Measurements from ENCODE around the gene NAALADL1. TPM values are rescaled to one million over a fixed set of nuclear protein-coding genes. Genes with fewer than 3 reads are reported as not detected.

The NAALADL1 gene
- total RNA-seq, 1 experiment from 2014 or later, result 0.23 TPM

GRCh38 chr11:65059523-65059922 is 1.2 kb upstream of the NAALADL1 start:
- H3K4me3 Mint-ChIP-seq (ENCODE audit: unreplicated experiment), result no peak overlapping the region
- POLR2A ChIA-PET, result no interaction called here
- intact Hi-C loops (cut with micrococcal nuclease; ENCODE audit: unreplicated experiment), result no loop called here

GRCh38 chr11:65058012-65058411 is 341 bp downstream of the NAALADL1 start:
- H3K4me1 ChIP-seq, result no peaks in the 10 kb centered on the region
- Mint-ChIP-seq H3K27me3 (ENCODE audit: insufficient read depth, unreplicated experiment) (peaks cover 3% of the 10 kb centered on the region), H3K9me3 (ENCODE audit: unreplicated experiment) (no peaks in the 10 kb centered on the region), H3K27ac (ENCODE audit: unreplicated experiment) (no peak overlapping the region), H3K36me3 (ENCODE audit: insufficient read depth, unreplicated experiment) (no peaks in the 10 kb centered on the region), H3K4me3 (ENCODE audit: unreplicated experiment) (no peak overlapping the region), H3K4me1 (ENCODE audit: low read depth, unreplicated experiment) (no peaks in the 10 kb centered on the region)
- H3K9me3 ChIP-seq, result no peaks in the 10 kb centered on the region
- POLR2A ChIA-PET, result no interaction called here
- no peak for DNase-seq
- no peak overlapping the region for H3K4me3 ChIP-seq (ENCODE audit: low read depth, low read length)
- H3K27me3 ChIP-seq (replicated peaks; ENCODE audit: control insufficient read depth, insufficient read depth, low read length), result no peaks in the 10 kb centered on the region
- intact Hi-C loops (cut with micrococcal nuclease; ENCODE audit: unreplicated experiment), result no loop called here
- TF ChIP-seq CTCF (IDR thresholded peaks at IDR 0.05; ENCODE audit: insufficient read depth in 1 of 2, low read depth in 1 of 2, low read length in 1 of 2, severe bottlenecking in 1 of 2, unreplicated experiment in 1 of 2), result no peak
- H3K36me3 ChIP-seq (ENCODE audit: control insufficient read depth, insufficient read depth, low read length), result no peaks in the 10 kb centered on the region
- CTCF ChIA-PET, result no interaction called here
- BruUV-seq (replicated peaks), result no TSS peak

More at GRCh38 chr11:65059523-65059922, 1.2 kb upstream of the NAALADL1 start:
- Mint-ChIP-seq H3K4me1 (ENCODE audit: low read depth, unreplicated experiment) (no peaks in the 10 kb centered on the region), H3K9me3 (ENCODE audit: unreplicated experiment) (no peaks in the 10 kb centered on the region), H3K27me3 (ENCODE audit: insufficient read depth, unreplicated experiment) (no peaks in the 10 kb centered on the region), H3K36me3 (ENCODE audit: insufficient read depth, unreplicated experiment) (no peaks in the 10 kb centered on the region), H3K27ac (ENCODE audit: unreplicated experiment) (no peak overlapping the region)
- no TSS peak for BruUV-seq (replicated peaks)
- CTCF ChIA-PET, result no interaction called here
- no peak for DNase-seq
- H3K4me3 ChIP-seq (ENCODE audit: low read depth, low read length), result no peak overlapping the region
- H3K27me3 ChIP-seq (replicated peaks; ENCODE audit: control insufficient read depth, insufficient read depth, low read length), result no peaks in the 10 kb centered on the region
- H3K4me1 ChIP-seq, result no peaks in the 10 kb centered on the region
- no peaks in the 10 kb centered on the region for H3K9me3 ChIP-seq
- TF ChIP-seq CTCF (IDR thresholded peaks at IDR 0.05; ENCODE audit: insufficient read depth in 1 of 2, low read depth in 1 of 2, low read length in 1 of 2, severe bottlenecking in 1 of 2, unreplicated experiment in 1 of 2), result no peak
- H3K36me3 ChIP-seq (ENCODE audit: control insufficient read depth, insufficient read depth, low read length), result no peaks in the 10 kb centered on the region

- H3K4me3 ChIP-seq (ENCODE audit: low read depth, low read length), result no peak overlapping the region
- H3K27ac Mint-ChIP-seq (ENCODE audit: unreplicated experiment), result no peak overlapping the region
Measured at GRCh38 chr11:65057526-65057925, 827 bp downstream of the NAALADL1 start.

More at GRCh38 chr11:65057526-65057925, 827 bp downstream of the NAALADL1 start:
- H3K27me3 ChIP-seq (replicated peaks; ENCODE audit: control insufficient read depth, insufficient read depth, low read length), result no peaks in the 10 kb centered on the region
- no peak for DNase-seq
- no peaks in the 10 kb centered on the region for H3K4me1 ChIP-seq
- no peaks in the 10 kb centered on the region for H3K36me3 ChIP-seq (ENCODE audit: control insufficient read depth, insufficient read depth, low read length)
- POLR2A ChIA-PET, result no interaction called here
- no peaks in the 10 kb centered on the region for H3K9me3 ChIP-seq
- intact Hi-C loops (cut with micrococcal nuclease; ENCODE audit: unreplicated experiment), result no loop called here
- Mint-ChIP-seq H3K27me3 (ENCODE audit: insufficient read depth, unreplicated experiment) (peaks cover 3% of the 10 kb centered on the region), H3K4me3 (ENCODE audit: unreplicated experiment) (no peak overlapping the region), H3K36me3 (ENCODE audit: insufficient read depth, unreplicated experiment) (peaks cover 1% of the 10 kb centered on the region), H3K9me3 (ENCODE audit: unreplicated experiment) (no peaks in the 10 kb centered on the region), H3K4me1 (ENCODE audit: low read depth, unreplicated experiment) (no peaks in the 10 kb centered on the region)
- TF ChIP-seq CTCF (IDR thresholded peaks at IDR 0.05; ENCODE audit: insufficient read depth in 1 of 2, low read depth in 1 of 2, low read length in 1 of 2, severe bottlenecking in 1 of 2, unreplicated experiment in 1 of 2), result no peak
- CTCF ChIA-PET, result no interaction called here
- no TSS peak for BruUV-seq (replicated peaks)
